Caco-2 (cell line): Measurements from ENCODE around the gene FLYWCH2. TPM values are rescaled to one million over a fixed set of nuclear protein-coding genes. Genes with fewer than 3 reads are reported as not detected.

Experiments
- BruUV-seq: library from RNA; stranded (reverse); fragments of 400-500 nt; replicated peaks from 2 replicates; lab custom pipeline; 2021; lab: Mats Ljungman, UMichigan
- CTCF ChIA-PET: fragments of 300-600 bp; sonication (Branson Sonifier 250); formaldehyde crosslinking; loops from one replicate; lab custom pipeline; 2022; ENCODE audit warnings: antibody characterized with exemption; lab: Charles Lee
- POLR2A ChIA-PET: fragments of 300-600 bp; sonication (Branson Sonifier 250); formaldehyde crosslinking; loops from one replicate; lab custom pipeline; 2022; ENCODE audit warnings: antibody characterized with exemption; lab: Charles Lee
- DNase-seq, 2 experiments: peaks; one replicate each; pipeline versions ENCODE4 v3.0.0 to v3.0.0-alpha.2; 2020 to 2022
- H3K27me3 ChIP-seq: replicated peaks from 2 replicates; pipeline ENCODE4 v1.6.0; 2011; ENCODE audit warnings: low read length; ENCODE audit not compliant: control insufficient read depth, insufficient read depth
- H3K36me3 ChIP-seq: 2 replicates; pipeline ENCODE4 v1.5.1; 2011; ENCODE audit warnings: low read length; ENCODE audit not compliant: control insufficient read depth, insufficient read depth
- H3K4me1 ChIP-seq: fragments of 250-450 bp; sonication (Bioruptor Pico); 2 replicates; pipeline ENCODE4 v1.5.1; 2020; ENCODE audit warnings: mild to moderate bottlenecking
- H3K4me3 ChIP-seq: 2 replicates; pipeline ENCODE4 v1.5.1; 2011; ENCODE audit warnings: low read depth, mild to moderate bottlenecking, control low read depth, low read length
- H3K9me3 ChIP-seq: fragments of 250-450 bp; sonication (Bioruptor Pico); 2 replicates; pipeline ENCODE4 v1.5.1; 2020; ENCODE audit warnings: mild to moderate bottlenecking, moderate library complexity
- H3K27ac Mint-ChIP-seq: one replicate; pipeline ENCODE4 v1.8.0; 2022; ENCODE audit warnings: mixed read lengths; ENCODE audit not compliant: unreplicated experiment
- H3K27me3 Mint-ChIP-seq: one replicate; pipeline ENCODE4 v1.8.0; 2022; ENCODE audit warnings: mixed read lengths; ENCODE audit not compliant: insufficient read depth, unreplicated experiment
- H3K36me3 Mint-ChIP-seq: one replicate; pipeline ENCODE4 v1.8.0; 2022; ENCODE audit warnings: mild to moderate bottlenecking, mixed read lengths; ENCODE audit not compliant: insufficient read depth, unreplicated experiment
- H3K4me1 Mint-ChIP-seq: one replicate; pipeline ENCODE4 v1.8.0; 2022; ENCODE audit warnings: low read depth, mixed read lengths; ENCODE audit not compliant: unreplicated experiment
- H3K4me3 Mint-ChIP-seq: one replicate; pipeline ENCODE4 v1.8.0; 2022; ENCODE audit warnings: mild to moderate bottlenecking, moderate library complexity, mixed read lengths; ENCODE audit not compliant: unreplicated experiment
- H3K9me3 Mint-ChIP-seq: one replicate; pipeline ENCODE4 v1.8.0; 2022; ENCODE audit warnings: mixed read lengths; ENCODE audit not compliant: unreplicated experiment
- CTCF ChIP-seq, 2 experiments: fragments of 200-600 bp in 1 of 2; IDR thresholded peaks; 1 replicate in 1 of 2; 2 replicates in 1 of 2; pipeline versions ENCODE4 v1.5.1 to v1.8.0; 2011 to 2022; ENCODE audit warnings: antibody characterized with exemption in 1 of 2, control low read depth in 1 of 2, inconsistent platforms in 1 of 2, low read depth in 1 of 2, low read length in 1 of 2, mild to moderate bottlenecking in 1 of 2, moderate library complexity in 1 of 2; ENCODE audit not compliant: insufficient read depth in 1 of 2, severe bottlenecking in 1 of 2, unreplicated experiment in 1 of 2
- intact Hi-C: fragments of 100-400 bp; cut with micrococcal nuclease; formaldehyde crosslinking; loops from one replicate; pipeline ENCODE4 v1.10.0; 2022; ENCODE audit not compliant: unreplicated experiment
- total RNA-seq: library from RNA; stranded (reverse); gene quantifications from 2 replicates; pipeline ENCODE4 v1.2.3, GENCODE V29; 2022

FLYWCH2 gene
- total RNA-seq, 1 experiment from 2014 or later, result 28.7 TPM

GRCh38 chr16:2897110-2897509 is 14.1 kb downstream of the FLYWCH2 start:
- POLR2A ChIA-PET, result interaction anchor here (0.6 kb wide), 1 partner anchor 27 kb away, joined by 3 read pairs; no protein-coding TSS in a partner anchor
- no peak overlapping the region for H3K4me3 Mint-ChIP-seq

GRCh38 chr16:2898831-2899563 is 16.0 kb downstream of the FLYWCH2 start:
- BruUV-seq, result no TSS peak
- CTCF ChIA-PET, result interaction anchor here (0.6 to 1.5 kb wide), 2 partner anchors 16 to 22 kb away, joined by 3 to 7 read pairs; partner anchors contain the start of gene FLYWCH2

More at GRCh38 chr16:2897110-2897509, 14.1 kb downstream of the FLYWCH2 start:
- TF ChIP-seq CTCF (IDR thresholded peaks at IDR 0.05; ENCODE audit: insufficient read depth in 1 of 2, low read depth in 1 of 2, low read length in 1 of 2, severe bottlenecking in 1 of 2, unreplicated experiment in 1 of 2), result no peak
- H3K4me1 Mint-ChIP-seq, result no peaks in the 10 kb centered on the region
- Histone ChIP-seq H3K36me3 (no peaks in the 10 kb centered on the region; the same call in 1 of the 2 replicates), H3K4me1 (peaks cover 25% of the 10 kb centered on the region), H3K27me3 (no peaks in the 10 kb centered on the region), H3K9me3 (no peaks in the 10 kb centered on the region), H3K4me3 (no peak overlapping the region)
- no peaks in the 10 kb centered on the region for H3K9me3 Mint-ChIP-seq
- no peaks in the 10 kb centered on the region for H3K36me3 Mint-ChIP-seq
- H3K27ac Mint-ChIP-seq, result no peak overlapping the region
- no peak for DNase-seq
- BruUV-seq, result no TSS peak
- CTCF ChIA-PET, result interaction anchor here (1.2 kb wide), 1 partner anchor 14 kb away, joined by 4 read pairs; the partner anchor contains the start of gene FLYWCH2
- H3K27me3 Mint-ChIP-seq, result no peaks in the 10 kb centered on the region
- intact Hi-C loops, result no loop called here

More at GRCh38 chr16:2898831-2899563, 16.0 kb downstream of the FLYWCH2 start:
- intact Hi-C loops, result no loop called here
- Histone ChIP-seq H3K4me1 (peaks cover 25% of the 10 kb centered on the region), H3K9me3 (no peaks in the 10 kb centered on the region), H3K4me3 (no peak overlapping the region), H3K36me3 (no peaks in the 10 kb centered on the region; the same call in 1 of the 2 replicates), H3K27me3 (no peaks in the 10 kb centered on the region)
- no peaks in the 10 kb centered on the region for H3K9me3 Mint-ChIP-seq
- no peak for TF ChIP-seq CTCF (IDR thresholded peaks at IDR 0.05; ENCODE audit: insufficient read depth in 1 of 2, low read depth in 1 of 2, low read length in 1 of 2, severe bottlenecking in 1 of 2, unreplicated experiment in 1 of 2)
- peaks cover 3% of the 10 kb centered on the region for H3K36me3 Mint-ChIP-seq
- peak overlapping the region; percentile 66 for H3K27ac Mint-ChIP-seq
- POLR2A ChIA-PET, result interaction anchor here (0.6 to 1.3 kb wide), 4 partner anchors 12 to 45 kb away, joined by 4 to 7 read pairs (median 5); partner anchors contain the start of genes FLYWCH1 and FLYWCH2
- peak; percentile 69 to 78 for DNase-seq
- peaks cover 4% of the 10 kb centered on the region for H3K4me1 Mint-ChIP-seq
- H3K27me3 Mint-ChIP-seq, result no peaks in the 10 kb centered on the region
- H3K4me3 Mint-ChIP-seq, result peak overlapping the region; percentile 23
